B cell (primary cell): ENCODE data around the gene PLK3. TPM values are rescaled to one million over a fixed set of nuclear protein-coding genes. Genes with fewer than 3 reads are reported as not detected.

Experiments used
- ATAC-seq: fragments of 200-7000 bp; cut with Tn5 transposase; one replicate; pipeline ENCODE4 v1.10.0; 2021; ENCODE audit warnings: low read depth, mild to moderate bottlenecking, moderate number of reproducible peaks, moderate library complexity
- CTCF ChIA-PET: fragments of 350-600 bp; sonication (Branson Sonifier 250); formaldehyde crosslinking; loops from one replicate; lab custom pipeline; 2021; ENCODE audit warnings: antibody characterized with exemption, inconsistent platforms; lab: Charles Lee
- POLR2A ChIA-PET: fragments of 350-600 bp; sonication (Branson Sonifier 250); formaldehyde crosslinking; loops from one replicate; lab custom pipeline; 2021; ENCODE audit warnings: antibody characterized with exemption; lab: Charles Lee
- DNase-seq: peaks from one replicate; pipeline ENCODE4 v3.0.0; 2013
- H2AFZ ChIP-seq: 2 replicates; pipeline ENCODE4 v1.6.1; 2012; ENCODE audit warnings: mild to moderate bottlenecking, low read depth, low read length; ENCODE audit not compliant: insufficient read depth, poor library complexity, severe bottlenecking
- H3K27ac ChIP-seq, 2 donors: 1 replicate in 1 of 2; 2 replicates in 1 of 2; pipeline ENCODE4 v1.5.1; 2012 to 2013; ENCODE audit warnings: low read length in 2 of 2, mild to moderate bottlenecking in 2 of 2, moderate library complexity in 1 of 2
- H3K27me3 ChIP-seq, 4 experiments: fragments of 200-600 bp in 1 of 4; sonication (generic) in 1 of 4; replicated peaks in 1 of 4; 1 replicate in 2 of 4; 2 replicates in 2 of 4; pipeline versions ENCODE4 v1.6.1 to v1.7.0; 2013 to 2016; ENCODE audit warnings: low read length in 3 of 4, mild to moderate bottlenecking in 2 of 4, mixed read lengths in 1 of 4, moderate library complexity in 1 of 4; ENCODE audit not compliant: insufficient read depth in 4 of 4, control insufficient read depth in 3 of 4; ENCODE audit errors: control extremely low read depth in 1 of 4
- H3K36me3 ChIP-seq, 2 experiments: replicated peaks in 1 of 2; 1 replicate in 1 of 2; 2 replicates in 1 of 2; pipeline versions ENCODE4 v1.6.1 to v1.7.1; 2013; ENCODE audit warnings: low read length in 1 of 2; ENCODE audit not compliant: insufficient read depth in 2 of 2, control insufficient read depth in 1 of 2; ENCODE audit errors: control extremely low read depth in 1 of 2, extremely low read depth in 1 of 2
- H3K4me1 ChIP-seq, 2 donors: fragments of 200-600 bp in 1 of 2; sonication (generic) in 1 of 2; 1 replicate in 1 of 2; 2 replicates in 1 of 2; pipeline versions ENCODE4 v1.5.1 to v1.6.1; 2013 to 2017; ENCODE audit warnings: low read length in 2 of 2; ENCODE audit not compliant: control insufficient read depth in 2 of 2, insufficient read depth in 2 of 2
- H3K4me2 ChIP-seq: replicated peaks from 2 replicates; pipeline ENCODE3; 2012; ENCODE audit warnings: mild to moderate bottlenecking, low read depth, low read length; ENCODE audit not compliant: poor library complexity, severe bottlenecking
- H3K4me3 ChIP-seq, 5 experiments: fragments of 200-600 bp in 1 of 5; sonication (generic) in 1 of 5; 1 replicate in 3 of 5; 2 replicates in 2 of 5; pipeline versions ENCODE4 v1.5.1 to v1.7.0; 2011 to 2016; ENCODE audit warnings: low read length in 4 of 5, mild to moderate bottlenecking in 4 of 5, low read depth in 2 of 5, control low read depth in 1 of 5, moderate library complexity in 1 of 5; ENCODE audit not compliant: insufficient read depth in 1 of 5; ENCODE audit errors: control extremely low read depth in 1 of 5, extremely low read depth in 1 of 5
- H3K79me2 ChIP-seq: fragments of 200-600 bp; sonication (generic); one replicate; pipeline ENCODE4 v1.6.0; 2016; ENCODE audit warnings: low read length; ENCODE audit not compliant: control insufficient read depth, insufficient read depth
- H3K9ac ChIP-seq: fragments of 200-600 bp; sonication (generic); 2 replicates; pipeline ENCODE4 v1.6.1; 2017; ENCODE audit warnings: mild to moderate bottlenecking, low read length, moderate library complexity
- H3K9me3 ChIP-seq, 3 donors: one replicate each; pipeline versions ENCODE4 v1.6.1 to v1.7.1; 2013; ENCODE audit warnings: low read length in 2 of 3; ENCODE audit not compliant: control insufficient read depth in 2 of 3, insufficient read depth in 1 of 3; ENCODE audit errors: control extremely low read depth in 1 of 3
- H4K20me1 ChIP-seq: 2 replicates; pipeline ENCODE4 v1.6.0; 2012; ENCODE audit warnings: mild to moderate bottlenecking, low read length; ENCODE audit not compliant: insufficient read depth, control insufficient read depth, poor library complexity, severe bottlenecking
- H3K27ac Mint-ChIP-seq: one replicate; pipeline ENCODE4 v1.8.0; 2021; ENCODE audit warnings: mixed read lengths
- H3K27me3 Mint-ChIP-seq: one replicate; pipeline ENCODE4 v1.8.0; 2021; ENCODE audit warnings: mixed read lengths
- H3K4me1 Mint-ChIP-seq: one replicate; pipeline ENCODE4 v1.8.0; 2021; ENCODE audit warnings: mixed read lengths
- H3K4me3 Mint-ChIP-seq: one replicate; pipeline ENCODE4 v1.8.0; 2021; ENCODE audit warnings: mixed read lengths
- H3K9me3 Mint-ChIP-seq: one replicate; pipeline ENCODE4 v1.8.0; 2022; ENCODE audit warnings: mixed read lengths; ENCODE audit not compliant: insufficient read depth
- CTCF ChIP-seq: fragments of 200-600 bp; IDR thresholded peaks from one replicate; pipeline ENCODE4 v1.8.0; 2022; ENCODE audit warnings: antibody characterized with exemption, mild to moderate bottlenecking
- EZH2 ChIP-seq: IDR thresholded peaks from 2 replicates; pipeline ENCODE4 v1.6.1; 2012; ENCODE audit warnings: borderline replicate concordance, low read depth, mild to moderate bottlenecking, moderate library complexity, low read length; ENCODE audit not compliant: insufficient read depth, poor library complexity, severe bottlenecking
- WGBS: methylation state at CpG from one replicate; pipeline ENCODE4 v1.1.5; 2013; ENCODE audit warnings: missing lambda C conversion rate; ENCODE audit not compliant: insufficient coverage; 5-methylcytosine and 5-hydroxymethylcytosine counted together
- intact Hi-C: fragments of 100-400 bp; cut with micrococcal nuclease; formaldehyde crosslinking; loops from one replicate; pipeline ENCODE4 v1.10.0; 2022
- polyA plus RNA-seq: library from polyadenylated mRNA; depleted of rRNA; stranded (reverse); fragments of >200 nt; gene quantifications from 2 replicates; pipeline ENCODE4 v1.2.3, GENCODE V29; 2012
- small RNA-seq: library from RNA; depleted of rRNA; stranded (forward); fragments of <200 nt; gene quantifications from one replicate; pipeline ENCODE3, GENCODE V24; 2012; ENCODE audit warnings: low replicate concordance, low read depth; ENCODE audit not compliant: insufficient read length
- total RNA-seq, 2 donors: library from RNA; stranded (reverse); fragments of 120-200 nt in 1 of 2; gene quantifications; 1 replicate in 1 of 2; 2 replicates in 1 of 2; pipeline versions ENCODE4 v1.2.3 to v1.2.4, GENCODE V29; 2013 to 2022

Gene PLK3
- total and polyA plus RNA-seq, 2 donors (not counting 1 experiment from before 2014, with no cell fraction given), result 35.9 to 93.5 TPM

- Histone ChIP-seq H4K20me1 (no peaks in the 10 kb centered on the region), H2AFZ (no peak overlapping the region), H3K4me3 (no peak overlapping the region), H3K27ac (no peak overlapping the region), H3K4me2 (no peak overlapping the region), H3K9ac (no peak overlapping the region), H3K79me2 (no peaks in the 10 kb centered on the region), H3K27me3 (no peaks in the 10 kb centered on the region), H3K36me3 (peaks cover 0 to 12% of the 10 kb centered on the region in 2 experiments), H3K4me1 (peaks cover 3% of the 10 kb centered on the region in 2 donors), H3K9me3 (no peaks in the 10 kb centered on the region)
- H3K9me3 Mint-ChIP-seq, result no peaks in the 10 kb centered on the region
- no peaks in the 10 kb centered on the region for H3K27me3 Mint-ChIP-seq
- TF ChIP-seq EZH2 (no peak), CTCF (no peak)
- ChIA-PET CTCF (interaction anchor here (1.0 kb wide), 1 partner anchor 53 kb away, joined by 3 read pairs; the partner anchor contains the start of gene PLK3), POLR2A (interaction anchor here (0.5 to 0.7 kb wide), 2 partner anchors 34 to 37 kb away, joined by 3 read pairs; no protein-coding TSS in a partner anchor)
- ATAC-seq (no peak), DNase-seq (no peak)
- H3K27ac Mint-ChIP-seq, result no peak overlapping the region
- intact Hi-C loops, result no loop called here
- WGBS, result 100% methylated on average over 2 of the region's 6 CpGs
- no peak overlapping the region for H3K4me3 Mint-ChIP-seq
- peaks cover 7% of the 10 kb centered on the region for H3K4me1 Mint-ChIP-seq
Observed at GRCh38 chr1:44853201-44853600, 53.0 kb downstream of the PLK3 start.

GRCh38 chr1:44854970-44855369 is 54.8 kb downstream of the PLK3 start:
- intact Hi-C loops, result no loop called here
- no peaks in the 10 kb centered on the region for H3K27me3 ChIP-seq
- no peak overlapping the region for H3K4me3 Mint-ChIP-seq
- H3K79me2 ChIP-seq, result no peaks in the 10 kb centered on the region
- ATAC-seq, result no peak
- no peak overlapping the region for H3K27ac Mint-ChIP-seq
- TF ChIP-seq EZH2 (no peak), CTCF (no peak)
- no peaks in the 10 kb centered on the region for H3K9me3 ChIP-seq
- no peaks in the 10 kb centered on the region for H3K27me3 Mint-ChIP-seq
- no peak overlapping the region for H2AFZ ChIP-seq
- no peak overlapping the region for H3K27ac ChIP-seq
- peaks cover 6 to 7% of the 10 kb centered on the region in 2 donors for H3K4me1 ChIP-seq
- peaks cover 8% of the 10 kb centered on the region for H3K4me1 Mint-ChIP-seq
- POLR2A ChIA-PET, result no interaction called here
- H3K4me2 ChIP-seq, result no peak overlapping the region
- H4K20me1 ChIP-seq, result no peaks in the 10 kb centered on the region
- no peak for DNase-seq
- WGBS, result 86% methylated on average over 1 of the region's 1 CpG
- H3K36me3 ChIP-seq, result peaks cover 0 to 8% of the 10 kb centered on the region in 2 experiments
- CTCF ChIA-PET, result no interaction called here
- no peak overlapping the region for H3K4me3 ChIP-seq
- H3K9me3 Mint-ChIP-seq, result no peaks in the 10 kb centered on the region
- H3K9ac ChIP-seq, result no peak overlapping the region

Small RNA genes lying within 50 kb of the gene (small RNA-seq; reads per million reads assigned to genes)
- gene AL136380.1 (not detected), gene SNORD38A (31,020 reads per million, percentile 100 among the genes with 10 or more reads in this experiment), gene SNORD38B (not detected), gene SNORD46 (106 reads per million, percentile 95 among the genes with 10 or more reads in this experiment), gene SNORD55 (not detected)

Other genes starting within 250 kb of the PLK3 start
- 5.3 and 6.8 TPM in 2 replicates for gene TMEM53, start 125.9 kb upstream of the PLK3 start, total RNA-seq
- 4.7 and 6.5 TPM in 2 replicates for gene TMEM53, start 125.9 kb upstream of the PLK3 start, polyA plus RNA-seq
- gene ARMH1, start 125.7 kb upstream of the PLK3 start, total RNA-seq, result 10.2 and 11.4 TPM in 2 replicates
- gene ARMH1, start 125.7 kb upstream of the PLK3 start, polyA plus RNA-seq, result 225 and 253 TPM in 2 replicates
- gene RNU5D-1, start 69.2 kb upstream of the PLK3 start, total RNA-seq, result not detected in 2 replicates
- gene RNU5D-1, start 69.2 kb upstream of the PLK3 start, polyA plus RNA-seq, result not detected in 2 replicates
- gene KIF2C, start 60.5 kb upstream of the PLK3 start, total RNA-seq, result 0.25 and 0.51 TPM in 2 replicates
- gene KIF2C, start 60.5 kb upstream of the PLK3 start, polyA plus RNA-seq, result 0.26 and 0.69 TPM in 2 replicates
- gene RPS8, start 24.8 kb upstream of the PLK3 start, total RNA-seq, result 2,492 and 2,525 TPM in 2 replicates
- gene RPS8, start 24.8 kb upstream of the PLK3 start, polyA plus RNA-seq, result 3,650 and 4,047 TPM in 2 replicates
- 1.3 and 1.4 TPM in 2 replicates for gene BEST4, start 12.2 kb upstream of the PLK3 start, total RNA-seq
- gene BEST4, start 12.2 kb upstream of the PLK3 start, polyA plus RNA-seq, result 0.19 and 0.30 TPM in 2 replicates
- gene DYNLT4, start 7.0 kb downstream of the PLK3 start, total RNA-seq, result 0.39 TPM in 1 of 2 replicates, not detected in the other
- gene DYNLT4, start 7.0 kb downstream of the PLK3 start, polyA plus RNA-seq, result 0.19 and 0.29 TPM in 2 replicates
- 2.2 and 2.3 TPM in 2 replicates for gene BTBD19, start 8.1 kb downstream of the PLK3 start, total RNA-seq
- gene BTBD19, start 8.1 kb downstream of the PLK3 start, polyA plus RNA-seq, result 0.75 and 0.84 TPM in 2 replicates
- gene PTCH2, start 42.9 kb downstream of the PLK3 start, total RNA-seq, result 0.90 and 1.7 TPM in 2 replicates
- 0.56 and 1.3 TPM in 2 replicates for gene PTCH2, start 42.9 kb downstream of the PLK3 start, polyA plus RNA-seq
- 15.0 and 19.0 TPM in 2 replicates for gene EIF2B3, start 186.2 kb downstream of the PLK3 start, total RNA-seq
- gene EIF2B3, start 186.2 kb downstream of the PLK3 start, polyA plus RNA-seq, result 10.3 and 14.9 TPM in 2 replicates
- 57.3 and 66.8 TPM in 2 replicates for gene HECTD3, start 210.9 kb downstream of the PLK3 start, total RNA-seq
- gene HECTD3, start 210.9 kb downstream of the PLK3 start, polyA plus RNA-seq, result 44.5 and 46.3 TPM in 2 replicates
- gene UROD, start 211.9 kb downstream of the PLK3 start, total RNA-seq, result 57.3 and 65.5 TPM in 2 replicates
- 82.5 and 84.2 TPM in 2 replicates for gene UROD, start 211.9 kb downstream of the PLK3 start, polyA plus RNA-seq